Chondrocyte (in vitro differentiated cells): Measurements from ENCODE around the gene SPON2. TPM values are rescaled to one million over a fixed set of nuclear protein-coding genes. Genes with fewer than 3 reads are reported as not detected.

ENCODE experiments used
- DNase-seq: peaks from one replicate; pipeline ENCODE4 v3.0.0; 2021; ENCODE audit warnings: mixed read lengths, low spot score
- H3K27ac Mint-ChIP-seq: one replicate; pipeline ENCODE4 v1.8.0; 2021; ENCODE audit warnings: mild to moderate bottlenecking, moderate library complexity, mixed read lengths; ENCODE audit not compliant: unreplicated experiment
- H3K27me3 Mint-ChIP-seq: 2 replicates; pipeline ENCODE4 v1.8.0; 2021; ENCODE audit warnings: low read depth, mixed read lengths
- H3K36me3 Mint-ChIP-seq: 2 replicates; pipeline ENCODE4 v1.8.0; 2021; ENCODE audit warnings: low read depth, mixed read lengths
- H3K4me1 Mint-ChIP-seq: 2 replicates; pipeline ENCODE4 v1.8.0; 2021; ENCODE audit warnings: low read depth, mild to moderate bottlenecking, mixed read lengths
- H3K4me3 Mint-ChIP-seq: one replicate; pipeline ENCODE4 v1.8.0; 2021; ENCODE audit warnings: mild to moderate bottlenecking, moderate library complexity, mixed read lengths; ENCODE audit not compliant: unreplicated experiment
- H3K9me3 Mint-ChIP-seq: 2 replicates; pipeline ENCODE4 v1.8.0; 2021; ENCODE audit warnings: low read depth, mixed read lengths
- CTCF ChIP-seq: fragments of 200-600 bp; sonication (generic); IDR thresholded peaks from 2 replicates; pipeline ENCODE4 v1.5.0; 2021; ENCODE audit warnings: antibody characterized with exemption, mild to moderate bottlenecking, moderate library complexity
- long read RNA-seq: library from polyadenylated mRNA; stranded (forward); transcript quantifications from one replicate; pipeline ENCODE4 v2.0.0, GENCODE V29; 2021
- total RNA-seq: library from RNA; stranded (reverse); gene quantifications from 3 replicates; pipeline ENCODE4 v1.2.1, GENCODE V29; 2021

The SPON2 gene
- 158 to 184 TPM (median 162 TPM) in 3 replicates for total RNA-seq
- long read RNA-seq, transcript SPON2-201 (6 exons, 1,869 nt) = major isoform, 344 of 423 reads
- long read RNA-seq, partial matches to known transcripts = 41 of 423 reads
- long read RNA-seq, other reads (novel, unspliced or antisense) = 34 of 423 reads

GRCh38 chr4:1172228-1172851, at the start of gene SPON2:
TSS of gene SPON2 (minus strand) at chr4:1172583.
- DNase-seq = peak; percentile 87
- Mint-ChIP-seq H3K27ac (peak within 1 kb of the TSS; percentile 77), H3K4me3 (peak within 1 kb of the TSS; percentile 67), H3K4me1 (peaks cover 30% of the 10 kb centered on the region), H3K27me3 (peaks cover 5% of the 10 kb centered on the region), H3K9me3 (no peaks in the 10 kb centered on the region), H3K36me3 (peaks cover 12% of the 10 kb centered on the region)
- TF ChIP-seq CTCF = no peak

GRCh38 chr4:1221155-1221870, 48.9 kb upstream of the SPON2 start:
- H3K27ac Mint-ChIP-seq = no peak overlapping the region

GRCh38 chr4:1220566-1220965, 48.2 kb upstream of the SPON2 start:
- peaks cover 7% of the 10 kb centered on the region for H3K4me1 Mint-ChIP-seq
- peaks cover 24% of the 10 kb centered on the region for H3K36me3 Mint-ChIP-seq
- H3K4me3 Mint-ChIP-seq = no peak overlapping the region
- H3K9me3 Mint-ChIP-seq = no peaks in the 10 kb centered on the region
- no peak overlapping the region for H3K27ac Mint-ChIP-seq
- no peak for TF ChIP-seq CTCF
- DNase-seq = no peak
- no peaks in the 10 kb centered on the region for H3K27me3 Mint-ChIP-seq

More at GRCh38 chr4:1221155-1221870, 48.9 kb upstream of the SPON2 start:
- H3K4me3 Mint-ChIP-seq = no peak overlapping the region
- H3K9me3 Mint-ChIP-seq = no peaks in the 10 kb centered on the region
- peaks cover 24% of the 10 kb centered on the region for H3K36me3 Mint-ChIP-seq
- H3K4me1 Mint-ChIP-seq = peaks cover 7% of the 10 kb centered on the region
- no peak for DNase-seq
- H3K27me3 Mint-ChIP-seq = no peaks in the 10 kb centered on the region
- no peak for TF ChIP-seq CTCF

- DNase-seq = no peak
- Mint-ChIP-seq H3K27ac (no peak overlapping the region), H3K9me3 (no peaks in the 10 kb centered on the region), H3K4me1 (peaks cover 7% of the 10 kb centered on the region), H3K27me3 (no peaks in the 10 kb centered on the region), H3K36me3 (peaks cover 19% of the 10 kb centered on the region), H3K4me3 (no peak overlapping the region)
- no peak for TF ChIP-seq CTCF
Measured at GRCh38 chr4:1219566-1219950, 47.2 kb upstream of the SPON2 start.

- no peak overlapping the region for H3K27ac Mint-ChIP-seq
- H3K27me3 Mint-ChIP-seq = no peaks in the 10 kb centered on the region
- no peak for DNase-seq
- peaks cover 7% of the 10 kb centered on the region for H3K4me1 Mint-ChIP-seq
- H3K36me3 Mint-ChIP-seq = peaks cover 13% of the 10 kb centered on the region
- TF ChIP-seq CTCF = no peak
- no peaks in the 10 kb centered on the region for H3K9me3 Mint-ChIP-seq
- H3K4me3 Mint-ChIP-seq = no peak overlapping the region
Measured at GRCh38 chr4:1218634-1219565, 46.5 kb upstream of the SPON2 start.
